ENCODE results near the gene LOXL1.

Gene LOXL1

GRCh38 chr15:73926219-73927002 is at the start of gene LOXL1:
Gene LOXL1 (plus strand): TSS chr15:73926462. CDS start chr15:73926784, 322 bp downstream.
- DNase-seq = no peak

DNA sequence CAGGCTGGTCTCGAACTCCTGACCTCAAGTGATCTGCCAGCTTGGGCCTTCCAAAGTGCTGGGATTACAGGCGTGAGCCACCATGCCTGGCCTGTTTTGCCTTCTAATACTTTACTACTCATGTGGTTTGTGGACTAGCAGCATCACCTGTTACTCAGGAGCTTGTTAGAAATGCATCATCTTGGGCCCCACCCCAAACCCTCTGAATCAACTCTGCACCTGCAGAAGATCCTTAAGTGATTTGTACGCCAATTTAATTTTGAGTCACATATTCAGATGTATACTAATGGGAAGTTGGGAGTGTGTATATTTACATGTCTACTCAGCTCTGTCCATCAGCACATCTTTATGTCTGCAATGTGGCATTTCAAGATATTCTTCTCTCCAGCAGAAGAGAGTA is 46.8 kb upstream of the LOXL1 start:
- no peak for DNase-seq

DNA sequence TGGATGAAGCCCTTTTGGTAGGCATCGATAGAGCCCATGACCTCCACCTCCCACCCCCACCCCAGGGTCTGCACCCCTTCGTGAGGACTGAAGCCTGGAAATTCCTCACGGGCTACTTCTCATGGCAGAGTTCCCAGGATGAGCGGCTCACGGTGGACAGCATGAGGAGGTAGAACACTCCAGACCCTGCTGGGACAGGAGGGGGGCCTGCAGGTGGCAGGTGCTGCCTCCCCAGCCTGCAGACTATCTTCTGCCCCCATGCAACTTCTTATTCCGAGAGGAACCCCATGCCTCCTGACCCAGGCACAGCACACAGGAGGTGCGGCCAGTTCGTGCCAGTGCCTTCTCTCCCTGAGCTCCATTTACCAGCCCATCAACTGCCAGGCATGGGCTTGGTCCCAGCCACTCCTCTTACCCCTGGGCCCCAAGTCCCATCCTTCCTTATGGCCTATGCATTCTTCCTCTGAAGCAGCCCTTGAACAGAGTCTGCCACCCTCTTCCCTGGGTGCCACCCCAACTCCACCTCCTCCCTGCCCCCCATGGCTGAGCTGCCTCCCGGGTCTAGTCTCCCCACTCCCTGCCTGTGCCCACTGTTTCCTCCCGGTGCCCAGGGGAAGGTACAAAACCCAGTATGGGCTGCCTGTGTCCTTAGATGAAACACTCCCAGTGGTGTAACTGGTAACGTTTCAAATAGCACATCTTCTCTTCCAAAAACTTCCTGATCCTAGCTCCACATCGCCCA is 44.5 kb upstream of the LOXL1 start:
- no peak for DNase-seq

- DNase-seq = no peak
Measured at GRCh38 chr15:73882761-73883419, 43.4 kb upstream of the LOXL1 start.

GRCh38 chr15:73884159-73884558 is 42.1 kb upstream of the LOXL1 start:
- DNase-seq = no peak

DNA sequence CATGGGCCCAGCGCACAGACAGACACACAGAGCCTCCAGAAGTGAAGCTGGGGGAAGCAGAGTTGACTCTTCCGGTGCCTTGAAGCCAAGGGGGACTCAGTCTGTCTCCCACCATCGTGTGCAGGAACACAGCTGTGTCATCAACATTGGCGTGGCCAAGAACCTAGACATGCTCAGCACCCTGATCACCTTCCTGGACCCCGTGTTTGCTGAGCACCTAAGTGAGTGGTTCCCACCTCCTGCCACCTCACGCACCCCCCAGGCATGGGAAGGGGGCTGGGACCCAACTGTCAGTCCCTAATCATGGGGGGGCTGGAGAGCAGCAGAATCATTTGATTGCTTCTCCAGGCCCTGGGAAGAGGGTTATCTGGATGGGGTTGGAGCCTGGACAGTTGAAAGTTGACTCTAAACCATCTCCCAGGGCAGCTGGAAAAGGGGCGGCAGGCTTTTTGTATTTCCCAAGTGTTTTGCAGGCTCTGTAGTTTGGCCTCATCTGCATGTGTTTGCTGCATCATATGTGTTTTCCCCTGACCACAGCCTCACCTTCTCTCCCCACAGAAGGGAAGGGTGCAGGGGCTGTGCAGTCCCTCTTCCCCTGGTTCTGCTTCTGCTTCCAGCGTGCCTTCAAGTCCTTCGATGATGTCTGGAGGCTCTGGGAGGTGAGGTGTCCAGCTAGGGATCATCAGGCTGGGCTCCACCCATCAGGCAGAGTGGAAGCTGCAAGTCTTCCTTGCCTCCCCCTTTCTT is 40.1 kb upstream of the LOXL1 start:
- DNase-seq = no peak

DNA sequence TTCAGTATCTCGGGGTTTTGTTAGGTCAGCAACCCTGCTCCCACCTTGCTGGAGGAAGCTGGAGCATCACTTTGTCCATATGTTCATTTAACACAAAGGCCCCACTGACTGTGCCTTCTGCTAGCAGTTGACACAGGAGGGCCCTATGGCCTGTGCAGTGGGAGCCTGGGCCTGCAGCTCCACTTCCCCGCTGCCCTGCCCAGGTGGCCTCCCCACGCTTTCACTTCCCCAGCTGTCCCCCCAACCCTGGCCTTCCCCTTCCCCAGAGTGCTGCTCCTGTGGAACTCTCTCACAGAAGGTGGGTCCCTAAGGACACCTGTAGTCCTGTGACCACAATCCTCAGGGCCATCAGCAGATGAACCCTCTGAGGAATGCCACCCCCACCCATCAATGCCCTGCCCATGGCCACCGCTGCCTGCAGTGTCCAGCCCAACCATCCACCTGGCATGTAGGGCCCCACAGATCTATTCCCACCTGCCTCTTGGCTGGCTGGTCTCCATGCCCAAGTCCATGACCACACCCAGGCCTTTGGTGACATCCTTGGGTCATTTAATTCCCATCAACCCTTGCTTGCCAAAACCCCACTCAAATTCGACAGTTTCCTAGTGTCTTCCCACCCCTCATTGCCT is 39.4 kb upstream of the LOXL1 start:
- DNase-seq = no peak

- DNase-seq = no peak
Measured at GRCh38 chr15:73887481-73887880, 38.8 kb upstream of the LOXL1 start.

DNA sequence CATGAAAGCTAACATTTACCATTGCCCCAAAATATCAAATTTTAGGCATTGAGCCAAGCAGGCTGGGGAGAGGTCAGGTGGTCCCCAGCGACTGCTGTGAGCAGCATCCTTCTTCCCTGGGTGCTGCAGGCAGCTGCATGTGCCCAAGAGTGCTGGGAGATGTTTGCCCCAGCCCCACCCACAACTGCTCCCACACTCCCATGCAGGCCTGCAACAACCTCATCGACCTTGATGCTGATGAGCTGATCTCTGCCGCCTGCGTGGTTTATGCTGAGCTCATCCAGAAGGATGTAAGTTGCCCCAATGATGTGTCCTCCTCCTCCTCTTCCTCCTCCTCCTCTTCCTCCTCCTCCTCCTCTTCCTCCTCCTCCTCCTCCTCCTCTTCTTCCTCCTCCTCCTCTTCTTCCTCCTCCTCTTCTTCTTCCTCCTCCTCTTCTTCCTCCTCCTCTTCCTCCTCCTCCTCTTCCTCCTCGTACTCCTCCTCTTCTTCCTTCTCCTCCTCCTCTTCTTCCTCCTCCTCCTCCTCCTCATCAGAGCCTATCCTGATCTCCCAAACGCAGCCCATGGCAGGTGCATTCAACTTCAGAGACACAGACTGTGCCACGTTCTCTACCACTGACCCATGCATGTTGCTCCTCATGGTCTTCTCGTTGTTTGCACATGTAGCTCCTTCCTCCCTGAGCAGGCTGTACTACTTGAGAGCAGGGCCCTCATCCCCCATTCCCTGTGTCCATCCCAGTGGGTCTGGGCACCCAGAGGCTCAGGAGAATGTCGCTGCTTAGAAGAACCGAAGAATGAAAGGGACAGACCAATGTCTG is 37.8 kb upstream of the LOXL1 start:
- no peak for DNase-seq

DNA sequence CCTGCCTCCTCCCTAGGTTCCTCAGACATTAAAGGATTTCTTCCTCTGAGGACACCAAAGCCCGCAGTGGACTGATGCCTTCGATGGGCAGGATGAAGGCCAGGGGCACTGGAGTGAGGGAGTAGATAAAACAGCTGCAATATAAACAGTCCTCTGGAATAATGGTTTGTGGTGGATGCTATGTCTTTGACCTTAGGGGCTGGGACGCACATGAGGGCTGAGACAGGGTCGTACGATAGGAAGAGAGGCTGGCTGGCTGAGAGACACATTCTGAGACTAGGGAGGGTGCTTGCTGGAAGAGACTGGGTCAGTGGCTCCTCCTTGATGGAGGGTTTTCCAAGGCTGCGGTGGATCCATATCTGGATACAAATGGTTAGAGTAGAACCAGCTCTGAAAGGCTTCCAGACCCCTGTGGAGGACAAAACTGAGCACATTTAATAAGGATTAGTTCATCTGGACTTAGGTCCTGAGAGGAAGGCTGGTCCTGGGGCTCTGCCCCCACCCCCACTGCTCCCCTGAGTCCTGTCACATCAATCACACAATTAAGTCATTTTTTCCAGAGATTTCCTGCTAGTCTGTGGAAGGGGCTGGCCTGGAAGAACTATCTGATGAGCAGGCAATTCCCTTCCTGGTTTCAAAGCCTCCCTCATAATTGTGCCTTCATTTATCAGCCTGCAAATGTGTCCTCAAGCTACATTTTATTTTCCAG is 37.1 kb upstream of the LOXL1 start:
- DNase-seq = no peak

- no peak for DNase-seq
Measured at GRCh38 chr15:73889762-73890124, 36.5 kb upstream of the LOXL1 start.

DNA sequence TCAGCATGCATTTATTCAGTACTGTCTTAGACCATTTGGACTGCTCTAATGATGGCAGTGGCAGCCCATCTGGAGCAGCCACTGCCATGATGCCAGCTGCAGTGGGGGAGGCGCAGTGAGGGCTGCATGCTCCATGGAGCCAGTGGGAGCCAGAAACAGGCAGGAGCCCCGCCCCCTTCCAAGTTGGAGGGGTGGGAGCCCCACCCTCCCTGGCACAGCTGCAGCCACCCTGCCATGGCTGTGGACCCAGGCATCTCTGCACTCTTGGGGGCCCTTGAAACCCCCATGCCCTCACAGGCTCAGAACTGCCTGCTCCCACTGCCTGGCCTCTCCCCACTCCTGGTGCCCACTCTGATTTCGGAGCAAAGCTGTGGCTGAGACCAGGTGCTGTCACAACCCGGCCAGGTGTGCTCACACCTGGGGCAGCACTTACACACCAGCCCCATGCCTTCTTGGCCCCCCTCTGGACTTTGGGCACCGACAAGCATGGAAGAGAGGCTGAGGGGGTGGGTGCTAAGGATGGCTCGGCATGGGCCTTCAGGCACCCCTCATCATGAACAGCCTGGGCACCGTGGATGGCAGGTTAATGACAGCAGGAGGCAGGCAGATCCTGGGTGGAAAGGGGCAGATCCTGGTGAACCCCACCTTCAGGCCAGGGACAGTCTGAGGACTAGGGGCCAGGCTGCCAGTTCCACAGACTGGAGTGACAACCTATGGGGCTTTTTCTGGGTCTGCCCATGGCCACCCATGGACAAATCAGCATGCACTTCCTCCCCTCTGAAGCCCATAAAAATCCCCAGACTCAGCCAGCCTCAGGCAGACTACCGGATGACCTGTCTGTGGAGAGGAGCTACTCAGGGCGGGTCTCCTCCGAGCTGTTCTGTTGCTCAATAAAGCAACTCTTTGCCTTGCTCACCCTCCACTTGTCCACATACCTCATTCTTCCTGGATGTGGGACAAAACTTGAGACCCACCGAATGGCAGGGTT is 34.6 kb upstream of the LOXL1 start:
- DNase-seq = no peak

DNA sequence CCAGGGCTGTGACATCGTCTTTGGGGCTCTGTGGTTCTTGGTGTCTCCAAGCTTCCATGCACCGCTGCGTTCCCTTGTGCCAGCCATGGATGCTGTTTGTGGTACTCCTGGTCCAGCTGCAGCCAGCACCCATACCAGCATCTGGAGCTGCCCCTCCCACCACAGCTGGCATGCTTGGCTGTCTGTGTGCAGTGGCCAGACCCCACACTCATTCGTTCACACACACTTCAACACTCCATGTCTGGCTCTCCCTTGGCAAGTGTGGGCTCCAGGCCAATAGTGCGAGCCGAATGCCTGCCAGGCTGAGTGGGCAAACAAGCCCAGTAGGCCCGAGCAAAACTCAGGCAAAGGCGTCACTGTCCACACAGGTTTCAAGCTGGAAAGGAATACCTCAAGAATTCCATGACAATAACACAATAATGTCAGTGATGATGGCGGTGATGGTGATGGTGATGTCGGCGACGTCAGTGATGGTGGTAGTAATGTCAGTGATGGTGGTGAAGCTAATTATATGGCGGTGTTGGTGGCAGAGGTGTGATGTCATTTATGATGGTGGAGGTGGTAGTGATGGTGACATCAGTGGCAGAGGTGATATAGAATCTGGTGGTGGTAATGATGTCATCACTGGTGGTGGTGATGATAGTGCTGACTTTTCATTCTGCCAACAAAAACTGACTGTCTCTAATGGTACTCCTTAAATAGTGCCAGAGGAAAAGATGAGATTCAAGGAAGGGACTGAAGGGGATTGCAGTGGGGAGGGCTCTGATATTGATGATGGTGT is 33.6 kb upstream of the LOXL1 start:
- DNase-seq = no peak

GRCh38 chr15:73894133-73894814 is 32.0 kb upstream of the LOXL1 start:
- no peak for DNase-seq

DNA sequence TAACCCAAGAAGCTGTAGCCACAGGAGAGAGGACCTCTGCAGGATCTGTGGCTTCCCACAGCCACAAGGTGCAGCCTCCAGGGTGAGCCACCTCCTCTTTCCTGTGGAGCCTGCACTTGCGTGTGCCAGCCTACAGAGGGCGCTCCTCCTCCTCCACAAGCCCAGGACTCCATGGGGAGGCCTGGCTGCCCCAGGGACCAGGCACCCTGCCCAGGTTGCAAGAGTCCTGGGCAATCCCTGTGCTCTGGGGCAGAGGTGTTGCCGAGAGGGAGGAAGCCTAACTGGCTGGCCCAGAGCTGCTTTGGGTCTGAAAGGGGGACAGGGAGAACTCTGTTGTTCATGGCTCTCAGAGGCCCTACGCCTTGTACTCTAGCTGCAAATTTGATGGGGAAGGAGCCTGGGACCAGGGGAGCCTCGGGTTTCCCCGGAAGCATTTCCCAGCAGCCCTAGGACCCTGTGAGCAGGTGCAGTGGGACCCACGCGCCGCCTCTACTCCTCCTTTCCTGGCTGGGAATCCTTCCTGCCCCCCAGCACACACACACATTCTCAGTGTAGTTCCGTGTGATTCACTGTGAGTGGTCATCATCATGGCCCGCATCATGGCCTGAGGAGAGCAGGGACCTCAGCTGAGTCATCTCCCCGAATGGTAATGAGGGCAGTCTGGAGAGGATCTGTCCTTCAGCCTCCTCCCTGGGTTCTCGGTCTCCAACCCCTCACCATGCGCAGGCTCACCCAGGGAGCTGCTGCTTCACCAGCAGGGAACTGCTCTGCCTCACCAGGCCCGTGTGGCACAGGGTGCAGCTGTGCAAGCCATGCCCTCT is 28.6 kb upstream of the LOXL1 start:
- DNase-seq = peak; percentile 65

- no peak for DNase-seq
Measured at GRCh38 chr15:73899197-73900094, 26.8 kb upstream of the LOXL1 start.

Data from suppressor macrophage treated with lipopolysaccharide for 4 hours (primary cell).